ENCODE measurements around the gene VWA7.

VWA7 gene

GRCh38 chr6:31734247-31734820 is 42.8 kb downstream of the VWA7 start:
- no peak for TF ChIP-seq GATA2 (IDR thresholded peaks at IDR 0.05; ENCODE audit: low read depth, low read length)
- no peak for TF ChIP-seq GATA3 (IDR thresholded peaks at IDR 0.05; ENCODE audit: low read depth, low read length)

GRCh38 chr6:31733734-31734133 is 43.4 kb downstream of the VWA7 start:
- TF ChIP-seq GATA3 (IDR thresholded peaks at IDR 0.05; ENCODE audit: low read depth, low read length), result no peak
- TF ChIP-seq GATA2 (IDR thresholded peaks at IDR 0.05; ENCODE audit: low read depth, low read length), result no peak

GRCh38 chr6:31732029-31732428 is 45.1 kb downstream of the VWA7 start:
- TF ChIP-seq GATA3 (IDR thresholded peaks at IDR 0.05; ENCODE audit: low read depth, low read length) (no peak), GATA2 (IDR thresholded peaks at IDR 0.05; ENCODE audit: low read depth, low read length) (no peak)

GRCh38 chr6:31730631-31731086 is 46.5 kb downstream of the VWA7 start:
- TF ChIP-seq GATA3 (IDR thresholded peaks at IDR 0.05; ENCODE audit: low read depth, low read length), result no peak
- no peak for TF ChIP-seq GATA2 (IDR thresholded peaks at IDR 0.05; ENCODE audit: low read depth, low read length)

- no peak for TF ChIP-seq GATA3 (IDR thresholded peaks at IDR 0.05; ENCODE audit: low read depth, low read length)
- TF ChIP-seq GATA2 (IDR thresholded peaks at IDR 0.05; ENCODE audit: low read depth, low read length), result no peak
These were observed 47.0 kb downstream of the VWA7 start for GRCh38 chr6:31729979-31730630.

GRCh38 chr6:31729515-31729978 is 47.6 kb downstream of the VWA7 start:
- no peak for TF ChIP-seq GATA3 (IDR thresholded peaks at IDR 0.05; ENCODE audit: low read depth, low read length)

GRCh38 chr6:31728767-31729514 is 48.2 kb downstream of the VWA7 start, which contains the start of gene DDAH2:
Gene DDAH2, minus strand, starts transcription at chr6:31729299. Its CDS starts 138 bp downstream, at chr6:31729161.
- TF ChIP-seq GATA3 (IDR thresholded peaks at IDR 0.05; ENCODE audit: low read depth, low read length), result no peak
- no peak for TF ChIP-seq GATA2 (IDR thresholded peaks at IDR 0.05; ENCODE audit: low read depth, low read length)

GRCh38 chr6:31727717-31728671 is 49.1 kb downstream of the VWA7 start:
- TF ChIP-seq GATA2 (IDR thresholded peaks at IDR 0.05; ENCODE audit: low read depth, low read length) (no peak), GATA3 (IDR thresholded peaks at IDR 0.05; ENCODE audit: low read depth, low read length) (no peak)

GRCh38 chr6:31727034-31727716 is 50.0 kb downstream of the VWA7 start:
- TF ChIP-seq GATA3 (IDR thresholded peaks at IDR 0.05; ENCODE audit: low read depth, low read length) (no peak), GATA2 (IDR thresholded peaks at IDR 0.05; ENCODE audit: low read depth, low read length) (no peak)

- TF ChIP-seq GATA3 (IDR thresholded peaks at IDR 0.05; ENCODE audit: low read depth, low read length) (no peak), GATA2 (IDR thresholded peaks at IDR 0.05; ENCODE audit: low read depth, low read length) (no peak)
These were observed 51.4 kb downstream of the VWA7 start for GRCh38 chr6:31725502-31726350.

GRCh38 chr6:31723980-31724691 is 53.0 kb downstream of the VWA7 start:
- TF ChIP-seq GATA3 (IDR thresholded peaks at IDR 0.05; ENCODE audit: low read depth, low read length) (no peak), GATA2 (IDR thresholded peaks at IDR 0.05; ENCODE audit: low read depth, low read length) (no peak)

Data from SH-SY5Y (cell line).